Measurements from ENCODE around the gene INTS14. TPM values are rescaled to one million over a fixed set of nuclear protein-coding genes. Genes with fewer than 3 reads are reported as not detected.

Gene INTS14
- total RNA-seq, 1 experiment from 2014 or later, result 44.7 TPM

GRCh38 chr15:65619626-65620290, 8.8 kb upstream of the INTS14 start:
- Histone ChIP-seq H3K9me3 (ENCODE audit: control insufficient read depth, low read depth, low read length) (no peaks in the 10 kb centered on the region), H3K4me1 (ENCODE audit: insufficient read depth, low read length) (peaks cover 6% of the 10 kb centered on the region; the same call in 1 of the 2 replicates), H4K8ac (replicated peaks; ENCODE audit: insufficient read length, low read depth, low read length) (no peak overlapping the region), H2BK5ac (ENCODE audit: insufficient read length, low read length) (no peak overlapping the region), H2BK15ac (ENCODE audit: low read depth, low read length) (no peak overlapping the region), H3T11ph (ENCODE audit: low read length) (no peak overlapping the region), H2BK20ac (ENCODE audit: low read depth, low read length, poor library complexity, severe bottlenecking) (no peak overlapping the region), H2BK120ac (ENCODE audit: low read depth, low read length, poor library complexity, severe bottlenecking) (no peak overlapping the region), H3K27ac (ENCODE audit: insufficient read length, low read depth, low read length) (no peak overlapping the region), H3K27me3 (ENCODE audit: insufficient read depth, low read length) (no peaks in the 10 kb centered on the region), H3K79me1 (ENCODE audit: insufficient read depth, low read depth, low read length, poor library complexity, severe bottlenecking) (no peaks in the 10 kb centered on the region), H4K91ac (ENCODE audit: insufficient read length, low read depth, low read length) (no peak overlapping the region), H4K20me1 (ENCODE audit: control insufficient read depth, insufficient read depth, insufficient read length) (no peaks in the 10 kb centered on the region), H4K5ac (ENCODE audit: insufficient read length, low read depth, low read length) (no peak overlapping the region), H2AFZ (ENCODE audit: low read length) (no peak overlapping the region), H2AK5ac (ENCODE audit: insufficient read length, low read length) (no peak overlapping the region), H3K4ac (ENCODE audit: low read depth, low read length) (no peak overlapping the region), H3K23ac (ENCODE audit: insufficient read length, low read depth, low read length) (no peak overlapping the region), H3K79me2 (ENCODE audit: insufficient read depth, low read length) (no peaks in the 10 kb centered on the region), H3K14ac (ENCODE audit: insufficient read depth, low read length) (no peak overlapping the region), H3K23me2 (ENCODE audit: insufficient read length, low read depth, low read length, poor library complexity, severe bottlenecking) (no peaks in the 10 kb centered on the region), H3K9ac (ENCODE audit: extremely low read depth, insufficient read length, low read length) (no peak overlapping the region), H3K4me2 (ENCODE audit: insufficient read depth, insufficient read length, low read length) (no peak overlapping the region), H3K18ac (ENCODE audit: insufficient read length, low read depth, low read length) (no peak overlapping the region), H2BK12ac (ENCODE audit: insufficient read length, low read depth, low read length) (no peak overlapping the region), H3K56ac (ENCODE audit: insufficient read length, low read depth, low read length) (no peak overlapping the region)
- no CpG with 5 or more reads among the region's 5 CpGs for WGBS (ENCODE audit: extremely low coverage, insufficient read length, low lambda C conversion rate)
- Mint-ChIP-seq H3K27ac (peak overlapping the region in 1 of 3 experiments; percentile 28; a peak in 2 of 7 replicates), H3K4me1 (peaks cover 10 to 13% of the 10 kb centered on the region in 2 experiments), H3K27me3 (ENCODE audit: low read depth) (no peaks in the 10 kb centered on the region; the same call in 1 of the 2 replicates), H3K4me3 (no peak overlapping the region), H3K9me3 (no peaks in the 10 kb centered on the region), H3K36me3 (ENCODE audit: insufficient read depth in 1 of 3, low read depth in 3 of 3) (peaks cover 0 to 1% (median 0%) of the 10 kb centered on the region in 3 experiments; a peak in 2 of 7 replicates)
- TF ChIP-seq CTCF (conservative IDR thresholded peaks at IDR 0.05), result no peak
- DNase-seq, result no peak
